OCI-LY7 (cell line): Measurements from ENCODE around the gene RNF26.

Experiments
- CTCF ChIP-seq: fragments of 200-600 bp; sonication (generic); conservative IDR thresholded peaks from 2 replicates; pipeline ENCODE4 v1.5.1; 2014; ENCODE audit warnings: mild to moderate bottlenecking, antibody characterized with exemption, low read length, moderate library complexity, mixed read lengths
- EZH2phosphoT487 ChIP-seq: fragments of 200-600 bp; sonication (generic); IDR thresholded peaks from 2 replicates; pipeline ENCODE4 v1.6.1; 2018; ENCODE audit warnings: low read depth, borderline replicate concordance, mild to moderate bottlenecking, mixed run types, antibody characterized with exemption, low read length, moderate library complexity, mixed read lengths

GRCh38 chr11:119318240-119319135 lies 15.8 kb upstream of the RNF26 start:
- no peak for TF ChIP-seq CTCF
- no peak for TF ChIP-seq EZH2phosphoT487
